ENCODE measurements around the gene STPG3. TPM values are rescaled to one million over a fixed set of nuclear protein-coding genes. Genes with fewer than 3 reads are reported as not detected.

Gene STPG3
- total and polyA plus RNA-seq, 9 of the 15 experiments (the other 6 are each of a cell fraction or from before 2014, with no cell fraction given): not detected

GRCh38 chr9:137218754-137219271 lies 32.3 kb upstream of the STPG3 start (continued):
- no peak; the same call in 1 of the 2 replicates for TF ChIP-seq MAFG (tag; conservative IDR thresholded peaks at IDR 0.05)
- no peak for TF ChIP-seq CBX1 (IDR thresholded peaks at IDR 0.05; ENCODE audit: low read depth)
- TF ChIP-seq, protein P1, sequence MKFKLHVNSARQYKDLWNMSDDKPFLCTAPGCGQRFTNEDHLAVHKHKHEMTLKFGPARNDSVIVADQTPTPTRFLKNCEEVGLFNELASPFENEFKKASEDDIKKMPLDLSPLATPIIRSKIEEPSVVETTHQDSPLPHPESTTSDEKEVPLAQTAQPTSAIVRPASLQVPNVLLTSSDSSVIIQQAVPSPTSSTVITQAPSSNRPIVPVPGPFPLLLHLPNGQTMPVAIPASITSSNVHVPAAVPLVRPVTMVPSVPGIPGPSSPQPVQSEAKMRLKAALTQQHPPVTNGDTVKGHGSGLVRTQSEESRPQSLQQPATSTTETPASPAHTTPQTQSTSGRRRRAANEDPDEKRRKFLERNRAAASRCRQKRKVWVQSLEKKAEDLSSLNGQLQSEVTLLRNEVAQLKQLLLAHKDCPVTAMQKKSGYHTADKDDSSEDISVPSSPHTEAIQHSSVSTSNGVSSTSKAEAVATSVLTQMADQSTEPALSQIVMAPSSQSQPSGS (CRISPR knock-in tag; IDR thresholded peaks at IDR 0.05): no peak
- TF ChIP-seq, protein P2, sequence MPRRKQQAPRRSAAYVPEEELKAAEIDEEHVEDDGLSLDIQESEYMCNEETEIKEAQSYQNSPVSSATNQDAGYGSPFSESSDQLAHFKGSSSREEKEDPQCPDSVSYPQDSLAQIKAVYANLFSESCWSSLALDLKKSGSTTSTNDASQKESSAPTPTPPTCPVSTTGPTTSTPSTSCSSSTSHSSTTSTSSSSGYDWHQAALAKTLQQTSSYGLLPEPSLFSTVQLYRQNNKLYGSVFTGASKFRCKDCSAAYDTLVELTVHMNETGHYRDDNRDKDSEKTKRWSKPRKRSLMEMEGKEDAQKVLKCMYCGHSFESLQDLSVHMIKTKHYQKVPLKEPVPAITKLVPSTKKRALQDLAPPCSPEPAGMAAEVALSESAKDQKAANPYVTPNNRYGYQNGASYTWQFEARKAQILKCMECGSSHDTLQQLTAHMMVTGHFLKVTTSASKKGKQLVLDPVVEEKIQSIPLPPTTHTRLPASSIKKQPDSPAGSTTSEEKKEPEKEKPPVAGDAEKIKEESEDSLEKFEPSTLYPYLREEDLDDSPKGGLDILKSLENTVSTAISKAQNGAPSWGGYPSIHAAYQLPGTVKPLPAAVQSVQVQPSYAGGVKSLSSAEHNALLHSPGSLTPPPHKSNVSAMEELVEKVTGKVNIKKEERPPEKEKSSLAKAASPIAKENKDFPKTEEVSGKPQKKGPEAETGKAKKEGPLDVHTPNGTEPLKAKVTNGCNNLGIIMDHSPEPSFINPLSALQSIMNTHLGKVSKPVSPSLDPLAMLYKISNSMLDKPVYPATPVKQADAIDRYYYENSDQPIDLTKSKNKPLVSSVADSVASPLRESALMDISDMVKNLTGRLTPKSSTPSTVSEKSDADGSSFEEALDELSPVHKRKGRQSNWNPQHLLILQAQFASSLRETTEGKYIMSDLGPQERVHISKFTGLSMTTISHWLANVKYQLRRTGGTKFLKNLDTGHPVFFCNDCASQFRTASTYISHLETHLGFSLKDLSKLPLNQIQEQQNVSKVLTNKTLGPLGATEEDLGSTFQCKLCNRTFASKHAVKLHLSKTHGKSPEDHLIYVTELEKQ (CRISPR knock-in tag; IDR thresholded peaks at IDR 0.05): peak; percentile 28; the same call in 1 of the 2 replicates
- TF ChIP-seq RBM14 (IDR thresholded peaks at IDR 0.05; ENCODE audit: borderline replicate concordance, insufficient read depth, low read depth, low read length): no peak
- TF ChIP-seq EWSR1 (IDR thresholded peaks at IDR 0.05; ENCODE audit: borderline replicate concordance, low read depth, partially characterized antibody): no peak
- 0 out of 2 replicates have a peak, but pooled peaks have one; percentile 53 for TF ChIP-seq ZFPM2 (CRISPR knock-in tag; IDR thresholded peaks at IDR 0.05)
- TF ChIP-seq ZNF224 (CRISPR knock-in tag; IDR thresholded peaks at IDR 0.05): no peak
- TF ChIP-seq, protein P3, sequence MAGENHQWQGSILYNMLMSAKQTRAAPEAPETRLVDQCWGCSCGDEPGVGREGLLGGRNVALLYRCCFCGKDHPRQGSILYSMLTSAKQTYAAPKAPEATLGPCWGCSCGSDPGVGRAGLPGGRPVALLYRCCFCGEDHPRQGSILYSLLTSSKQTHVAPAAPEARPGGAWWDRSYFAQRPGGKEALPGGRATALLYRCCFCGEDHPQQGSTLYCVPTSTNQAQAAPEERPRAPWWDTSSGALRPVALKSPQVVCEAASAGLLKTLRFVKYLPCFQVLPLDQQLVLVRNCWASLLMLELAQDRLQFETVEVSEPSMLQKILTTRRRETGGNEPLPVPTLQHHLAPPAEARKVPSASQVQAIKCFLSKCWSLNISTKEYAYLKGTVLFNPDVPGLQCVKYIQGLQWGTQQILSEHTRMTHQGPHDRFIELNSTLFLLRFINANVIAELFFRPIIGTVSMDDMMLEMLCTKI (IDR thresholded peaks at IDR 0.05; ENCODE audit: partially characterized antibody): no peak
- no peak for TF ChIP-seq ILF3 (IDR thresholded peaks at IDR 0.05; ENCODE audit: borderline replicate concordance)
- TF ChIP-seq NCOA1 (IDR thresholded peaks at IDR 0.05; ENCODE audit: low read depth): peak; percentile 57; the same call in 1 of the 2 replicates
- no peak for TF ChIP-seq TAL1 (IDR thresholded peaks at IDR 0.05)
- TF ChIP-seq TBL1XR1 (IDR thresholded peaks at IDR 0.05; ENCODE audit: low read length in 2 of 2): peak in 1 of 2 experiments; percentile 69; a peak in 2 of 4 replicates
- 0 out of 2 replicates have a peak, but pooled peaks have one; percentile 69 for TF ChIP-seq ZNF133 (CRISPR knock-in tag; IDR thresholded peaks at IDR 0.05)
- no peak for TF ChIP-seq IFI16 (CRISPR knock-in tag; IDR thresholded peaks at IDR 0.05)
- no peak for TF ChIP-seq ZZZ3 (IDR thresholded peaks at IDR 0.05)
- TF ChIP-seq CHD2 (IDR thresholded peaks at IDR 0.05; ENCODE audit: low read depth, low read length): no peak
- TF ChIP-seq, protein P4, sequence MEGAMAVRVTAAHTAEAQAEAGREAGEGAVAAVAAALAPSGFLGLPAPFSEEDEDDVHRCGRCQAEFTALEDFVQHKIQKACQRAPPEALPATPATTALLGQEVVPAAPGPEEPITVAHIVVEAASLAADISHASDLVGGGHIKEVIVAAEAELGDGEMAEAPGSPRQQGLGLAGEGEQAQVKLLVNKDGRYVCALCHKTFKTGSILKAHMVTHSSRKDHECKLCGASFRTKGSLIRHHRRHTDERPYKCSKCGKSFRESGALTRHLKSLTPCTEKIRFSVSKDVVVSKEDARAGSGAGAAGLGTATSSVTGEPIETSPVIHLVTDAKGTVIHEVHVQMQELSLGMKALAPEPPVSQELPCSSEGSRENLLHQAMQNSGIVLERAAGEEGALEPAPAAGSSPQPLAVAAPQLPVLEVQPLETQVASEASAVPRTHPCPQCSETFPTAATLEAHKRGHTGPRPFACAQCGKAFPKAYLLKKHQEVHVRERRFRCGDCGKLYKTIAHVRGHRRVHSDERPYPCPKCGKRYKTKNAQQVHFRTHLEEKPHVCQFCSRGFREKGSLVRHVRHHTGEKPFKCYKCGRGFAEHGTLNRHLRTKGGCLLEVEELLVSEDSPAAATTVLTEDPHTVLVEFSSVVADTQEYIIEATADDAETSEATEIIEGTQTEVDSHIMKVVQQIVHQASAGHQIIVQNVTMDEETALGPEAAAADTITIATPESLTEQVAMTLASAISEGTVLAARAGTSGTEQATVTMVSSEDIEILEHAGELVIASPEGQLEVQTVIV (CRISPR knock-in tag; IDR thresholded peaks at IDR 0.05; ENCODE audit: borderline replicate concordance): no peak
- no peak for TF ChIP-seq SIN3B (IDR thresholded peaks at IDR 0.05; ENCODE audit: low read depth)
- no peak for TF ChIP-seq ZBTB1 (CRISPR knock-in tag; IDR thresholded peaks at IDR 0.05; ENCODE audit: borderline replicate concordance, low read depth)
